ENCODE data around the gene MACROH2A1.

MACROH2A1 gene

GRCh38 chr5:135337064-135337463, 62.0 kb downstream of the MACROH2A1 start:
- H3K4me2 ChIP-seq (ENCODE audit: low read length): no peak overlapping the region
- no peaks in the 10 kb centered on the region for H3K9me3 ChIP-seq (ENCODE audit: control insufficient read depth, insufficient read depth, low read length)
- H3K27me3 ChIP-seq (ENCODE audit: control insufficient read depth, low read length): no peaks in the 10 kb centered on the region
- TF ChIP-seq CTCF (IDR thresholded peaks at IDR 0.05; ENCODE audit: low read depth, low read length, poor library complexity, severe bottlenecking): no peak
- TF ChIP-seq EZH2phosphoT487 (IDR thresholded peaks at IDR 0.05; ENCODE audit: borderline replicate concordance, low read length): no peak
- peaks cover 15% of the 10 kb centered on the region for H3F3A ChIP-seq (ENCODE audit: control insufficient read depth, insufficient read depth)
- no peak overlapping the region for H3K27ac ChIP-seq (ENCODE audit: low read depth, low read length)
- no peaks in the 10 kb centered on the region for H3K9me2 ChIP-seq (replicated peaks; ENCODE audit: control insufficient read depth, low read length)
- H3K79me2 ChIP-seq (ENCODE audit: control insufficient read depth, low read length): no peaks in the 10 kb centered on the region
- no peaks in the 10 kb centered on the region for H4K20me1 ChIP-seq (ENCODE audit: control insufficient read depth, insufficient read depth, low read depth, low read length)
- H3K4me1 ChIP-seq (ENCODE audit: control insufficient read depth, low read length): no peaks in the 10 kb centered on the region
- H3K36me3 ChIP-seq (ENCODE audit: control insufficient read depth, low read length): peaks cover 90% of the 10 kb centered on the region
- H3K4me3 ChIP-seq (ENCODE audit: low read length): no peak overlapping the region

- H3K79me2 ChIP-seq (ENCODE audit: control insufficient read depth, low read length): no peaks in the 10 kb centered on the region
- peaks cover 81% of the 10 kb centered on the region for H3K36me3 ChIP-seq (ENCODE audit: control insufficient read depth, low read length)
- H3K27me3 ChIP-seq (ENCODE audit: control insufficient read depth, low read length): no peaks in the 10 kb centered on the region
- no peaks in the 10 kb centered on the region for H3K9me2 ChIP-seq (replicated peaks; ENCODE audit: control insufficient read depth, low read length)
- H4K20me1 ChIP-seq (ENCODE audit: control insufficient read depth, insufficient read depth, low read depth, low read length): no peaks in the 10 kb centered on the region
- no peaks in the 10 kb centered on the region for H3K4me1 ChIP-seq (ENCODE audit: control insufficient read depth, low read length)
- peaks cover 15% of the 10 kb centered on the region for H3F3A ChIP-seq (ENCODE audit: control insufficient read depth, insufficient read depth)
- no peak for TF ChIP-seq CTCF (IDR thresholded peaks at IDR 0.05; ENCODE audit: low read depth, low read length, poor library complexity, severe bottlenecking)
- TF ChIP-seq EZH2phosphoT487 (IDR thresholded peaks at IDR 0.05; ENCODE audit: borderline replicate concordance, low read length): no peak
- no peak overlapping the region for H3K27ac ChIP-seq (ENCODE audit: low read depth, low read length)
- H3K4me3 ChIP-seq (ENCODE audit: low read length): no peak overlapping the region
- no peak overlapping the region for H3K4me2 ChIP-seq (ENCODE audit: low read length)
- H3K9me3 ChIP-seq (ENCODE audit: control insufficient read depth, insufficient read depth, low read length): no peaks in the 10 kb centered on the region
Measured at GRCh38 chr5:135335031-135335828, 63.8 kb downstream of the MACROH2A1 start.

- H3K4me2 ChIP-seq (ENCODE audit: low read length): no peak overlapping the region
- no peaks in the 10 kb centered on the region for H4K20me1 ChIP-seq (ENCODE audit: control insufficient read depth, insufficient read depth, low read depth, low read length)
- H3K36me3 ChIP-seq (ENCODE audit: control insufficient read depth, low read length): peaks cover 68% of the 10 kb centered on the region
- no peaks in the 10 kb centered on the region for H3K4me1 ChIP-seq (ENCODE audit: control insufficient read depth, low read length)
- H3K27ac ChIP-seq (ENCODE audit: low read depth, low read length): no peak overlapping the region
- no peaks in the 10 kb centered on the region for H3K9me2 ChIP-seq (replicated peaks; ENCODE audit: control insufficient read depth, low read length)
- no peaks in the 10 kb centered on the region for H3K79me2 ChIP-seq (ENCODE audit: control insufficient read depth, low read length)
- no peak overlapping the region for H3K4me3 ChIP-seq (ENCODE audit: low read length)
- no peak for TF ChIP-seq EZH2phosphoT487 (IDR thresholded peaks at IDR 0.05; ENCODE audit: borderline replicate concordance, low read length)
- no peak for TF ChIP-seq CTCF (IDR thresholded peaks at IDR 0.05; ENCODE audit: low read depth, low read length, poor library complexity, severe bottlenecking)
- H3K9me3 ChIP-seq (ENCODE audit: control insufficient read depth, insufficient read depth, low read length): no peaks in the 10 kb centered on the region
- H3K27me3 ChIP-seq (ENCODE audit: control insufficient read depth, low read length): no peaks in the 10 kb centered on the region
- peaks cover 15% of the 10 kb centered on the region for H3F3A ChIP-seq (ENCODE audit: control insufficient read depth, insufficient read depth)
Measured at GRCh38 chr5:135333732-135334515, 65.1 kb downstream of the MACROH2A1 start.
